HG02571 (cell line): Measurements from ENCODE around the gene TRIM67.
"Not testable (repeated sequence)": the region's sequence is repeated elsewhere in the genome, so short reads cannot be mapped to it uniquely, and the experiment has no call there.

Source experiments
- ATAC-seq: cut with Tn5 transposase; IDR thresholded peaks from one replicate; pipeline ENCODE4 v1.9.1; 2021; ENCODE audit warnings: mild to moderate bottlenecking, moderate library complexity; ENCODE audit not compliant: unreplicated experiment

TRIM67 gene

GRCh38 chr1:231161667-231162296 is at the start of gene TRIM67:
Gene TRIM67 (plus strand): TSS chr1:231162058. CDS start chr1:231162970, 912 bp downstream.
- ATAC-seq = no peak

- no peak for ATAC-seq
Measured at GRCh38 chr1:231116738-231117137, 45.1 kb upstream of the TRIM67 start.

GRCh38 chr1:231118704-231119453 is 43.0 kb upstream of the TRIM67 start:
- ATAC-seq = no peak

- no peak for ATAC-seq
Measured at GRCh38 chr1:231121533-231121932, 40.3 kb upstream of the TRIM67 start.

- no peak for ATAC-seq
Measured at GRCh38 chr1:231122143-231122542, 39.7 kb upstream of the TRIM67 start.

GRCh38 chr1:231124746-231125145 is 37.1 kb upstream of the TRIM67 start:
- no peak for ATAC-seq

GRCh38 chr1:231125972-231126580 is 35.8 kb upstream of the TRIM67 start:
- ATAC-seq = no peak

- ATAC-seq = not testable (repeated sequence)
Measured at GRCh38 chr1:231127106-231127505, 34.8 kb upstream of the TRIM67 start.

- not testable (repeated sequence) for ATAC-seq
Measured at GRCh38 chr1:231128471-231128870, 33.4 kb upstream of the TRIM67 start.

- no peak for ATAC-seq
Measured at GRCh38 chr1:231130544-231130943, 31.3 kb upstream of the TRIM67 start.

GRCh38 chr1:231132591-231132990 is 29.3 kb upstream of the TRIM67 start:
- ATAC-seq = not testable (repeated sequence)

GRCh38 chr1:231134624-231135023 is 27.2 kb upstream of the TRIM67 start:
- no peak for ATAC-seq

GRCh38 chr1:231138236-231138635 is 23.6 kb upstream of the TRIM67 start:
- ATAC-seq = no peak

- no peak for ATAC-seq
Measured at GRCh38 chr1:231139125-231139649, 22.7 kb upstream of the TRIM67 start.

GRCh38 chr1:231139659-231140654 is 21.9 kb upstream of the TRIM67 start:
- no peak for ATAC-seq

GRCh38 chr1:231144416-231145193 is 17.3 kb upstream of the TRIM67 start:
- ATAC-seq = no peak

- no peak for ATAC-seq
Measured at GRCh38 chr1:231147896-231148295, 14.0 kb upstream of the TRIM67 start.

GRCh38 chr1:231151811-231152210 is 10.0 kb upstream of the TRIM67 start:
- no peak for ATAC-seq

GRCh38 chr1:231153726-231154125 is 8.1 kb upstream of the TRIM67 start:
- ATAC-seq = no peak

- no peak for ATAC-seq
Measured at GRCh38 chr1:231155808-231156207, 6.0 kb upstream of the TRIM67 start.
